ENCODE measurements around the gene RIN3.
"Not testable (repeated sequence)": the region's sequence is repeated elsewhere in the genome, so short reads cannot be mapped to it uniquely, and the experiment has no call there.

RIN3 gene

DNA sequence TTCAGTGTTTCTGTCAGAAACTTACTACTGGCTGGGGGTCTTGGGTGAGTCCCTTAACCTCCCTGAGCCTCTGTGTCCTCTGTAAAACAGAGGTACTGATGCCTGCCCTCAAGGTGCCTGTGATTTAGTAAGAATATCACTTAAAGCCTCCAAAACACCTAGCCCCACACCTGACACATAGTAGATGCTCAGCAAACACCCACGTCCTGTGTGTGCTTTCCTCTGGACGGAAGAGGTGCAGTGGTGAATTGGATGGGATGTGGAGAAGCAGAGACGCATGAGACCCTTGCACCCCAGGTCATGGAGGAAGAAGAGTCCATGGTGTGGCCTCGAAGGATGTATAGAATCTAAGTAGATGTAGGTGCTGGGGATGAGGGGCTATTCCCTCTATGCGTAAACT, 124.3 kb downstream of the RIN3 start:
- no peaks in the 10 kb centered on the region for H4K20me1 ChIP-seq (ENCODE audit: insufficient read depth, low read length)
- H3K79me2 ChIP-seq (ENCODE audit: low read length) = no peaks in the 10 kb centered on the region
- no peaks in the 10 kb centered on the region for H3K9me3 ChIP-seq (replicated peaks; ENCODE audit: insufficient read depth, low read length)
- H3F3A ChIP-seq (ENCODE audit: insufficient read depth, low read length) = no peaks in the 10 kb centered on the region
- no peaks in the 10 kb centered on the region for H3K27me3 ChIP-seq (replicated peaks; ENCODE audit: insufficient read depth, low read length)
- no peaks in the 10 kb centered on the region for H3K9me2 ChIP-seq (replicated peaks; ENCODE audit: insufficient read depth, low read length)
- DNase-seq = no peak
- no peaks in the 10 kb centered on the region for H3K36me3 ChIP-seq (replicated peaks; ENCODE audit: insufficient read depth, low read length)
- no peaks in the 10 kb centered on the region for H3K4me1 ChIP-seq (ENCODE audit: low read length)
- TF ChIP-seq EZH2 (optimal IDR thresholded peaks at IDR 0.05; ENCODE audit: low read depth, low read length) (no peak), CTCF (IDR thresholded peaks at IDR 0.05; ENCODE audit: low read length) (no peak), EZH2phosphoT487 (IDR thresholded peaks at IDR 0.05; ENCODE audit: low read length) (no peak)
- no peak overlapping the region for H3K27ac ChIP-seq (ENCODE audit: low read length)
- no peak overlapping the region for H2AFZ ChIP-seq (ENCODE audit: low read length)
- H3K4me3 ChIP-seq (ENCODE audit: low read length) = no peak overlapping the region
- no peak overlapping the region for H3K4me2 ChIP-seq (ENCODE audit: low read depth, low read length)
- H3K9ac ChIP-seq (ENCODE audit: low read length) = no peak overlapping the region

- Histone ChIP-seq H3K9ac (ENCODE audit: low read length) (no peak overlapping the region), H2AFZ (ENCODE audit: low read length) (no peak overlapping the region), H4K20me1 (ENCODE audit: insufficient read depth, low read length) (no peaks in the 10 kb centered on the region), H3K36me3 (replicated peaks; ENCODE audit: insufficient read depth, low read length) (no peaks in the 10 kb centered on the region), H3K4me1 (ENCODE audit: low read length) (no peaks in the 10 kb centered on the region), H3K9me2 (replicated peaks; ENCODE audit: insufficient read depth, low read length) (no peaks in the 10 kb centered on the region), H3K9me3 (replicated peaks; ENCODE audit: insufficient read depth, low read length) (no peaks in the 10 kb centered on the region), H3K27ac (ENCODE audit: low read length) (no peak overlapping the region), H3K79me2 (ENCODE audit: low read length) (no peaks in the 10 kb centered on the region), H3K4me2 (ENCODE audit: low read depth, low read length) (no peak overlapping the region), H3K27me3 (replicated peaks; ENCODE audit: insufficient read depth, low read length) (no peaks in the 10 kb centered on the region), H3F3A (ENCODE audit: insufficient read depth, low read length) (no peaks in the 10 kb centered on the region), H3K4me3 (ENCODE audit: low read length) (no peak overlapping the region)
- DNase-seq = no peak
- TF ChIP-seq EZH2phosphoT487 (IDR thresholded peaks at IDR 0.05; ENCODE audit: low read length) (no peak), EZH2 (optimal IDR thresholded peaks at IDR 0.05; ENCODE audit: low read depth, low read length) (no peak), CTCF (IDR thresholded peaks at IDR 0.05; ENCODE audit: low read length) (no peak)
These were observed 124.7 kb downstream of the RIN3 start for GRCh38 chr14:92638266-92638665.

GRCh38 chr14:92638904-92639303, 125.3 kb downstream of the RIN3 start:
- Histone ChIP-seq H3K79me2 (ENCODE audit: low read length) (no peaks in the 10 kb centered on the region), H3F3A (ENCODE audit: insufficient read depth, low read length) (no peaks in the 10 kb centered on the region), H3K4me2 (ENCODE audit: low read depth, low read length) (no peak overlapping the region), H2AFZ (ENCODE audit: low read length) (no peak overlapping the region), H3K27ac (ENCODE audit: low read length) (no peak overlapping the region), H3K36me3 (replicated peaks; ENCODE audit: insufficient read depth, low read length) (no peaks in the 10 kb centered on the region), H4K20me1 (ENCODE audit: insufficient read depth, low read length) (no peaks in the 10 kb centered on the region), H3K27me3 (replicated peaks; ENCODE audit: insufficient read depth, low read length) (no peaks in the 10 kb centered on the region), H3K9me2 (replicated peaks; ENCODE audit: insufficient read depth, low read length) (no peaks in the 10 kb centered on the region), H3K4me1 (ENCODE audit: low read length) (no peaks in the 10 kb centered on the region), H3K4me3 (ENCODE audit: low read length) (no peak overlapping the region), H3K9ac (ENCODE audit: low read length) (no peak overlapping the region), H3K9me3 (replicated peaks; ENCODE audit: insufficient read depth, low read length) (no peaks in the 10 kb centered on the region)
- TF ChIP-seq EZH2 (optimal IDR thresholded peaks at IDR 0.05; ENCODE audit: low read depth, low read length) (no peak), EZH2phosphoT487 (IDR thresholded peaks at IDR 0.05; ENCODE audit: low read length) (no peak), CTCF (IDR thresholded peaks at IDR 0.05; ENCODE audit: low read length) (no peak)
- no peak for DNase-seq

GRCh38 chr14:92639472-92640117, 126.0 kb downstream of the RIN3 start:
- H3K79me2 ChIP-seq (ENCODE audit: low read length); H3K9ac ChIP-seq (ENCODE audit: low read length); H3K9me2 ChIP-seq (replicated peaks; ENCODE audit: insufficient read depth, low read length); H3K4me1 ChIP-seq (ENCODE audit: low read length); H4K20me1 ChIP-seq (ENCODE audit: insufficient read depth, low read length); H3K36me3 ChIP-seq (replicated peaks; ENCODE audit: insufficient read depth, low read length); H3K4me3 ChIP-seq (ENCODE audit: low read length); H2AFZ ChIP-seq (ENCODE audit: low read length); H3K9me3 ChIP-seq (replicated peaks; ENCODE audit: insufficient read depth, low read length); H3F3A ChIP-seq (ENCODE audit: insufficient read depth, low read length); H3K4me2 ChIP-seq (ENCODE audit: low read depth, low read length); H3K27me3 ChIP-seq (replicated peaks; ENCODE audit: insufficient read depth, low read length); DNase-seq; H3K27ac ChIP-seq (ENCODE audit: low read length): not testable (repeated sequence)
